ENCODE measurements around the gene WDR37. TPM values are rescaled to one million over a fixed set of nuclear protein-coding genes. Genes with fewer than 3 reads are reported as not detected.

Gene WDR37
- total and polyA plus RNA-seq, 2 experiments from 2014 or later, result 13.7 to 16.5 TPM

- Histone ChIP-seq H3K79me2 (ENCODE audit: insufficient read depth) (peaks cover 81% of the 10 kb centered on the region), H3K27me3 (replicated peaks; ENCODE audit: insufficient read depth) (no peaks in the 10 kb centered on the region), H3K9me2 (ENCODE audit: insufficient read depth) (no peaks in the 10 kb centered on the region), H3K27ac (peak overlapping the region; percentile 97), H3K4me1 (ENCODE audit: insufficient read depth) (peaks cover 35% of the 10 kb centered on the region), H3K4me2 (ENCODE audit: unreplicated experiment) (peak overlapping the region; percentile 94), H3K36me3 (ENCODE audit: low read depth) (0 out of 2 replicates have a peak, but pooled peaks cover 9% of the 10 kb centered on the region), H2AFZ (no peak overlapping the region), H4K20me1 (ENCODE audit: insufficient read depth) (no peaks in the 10 kb centered on the region; the same call in 1 of the 2 replicates), H3F3A (ENCODE audit: insufficient read depth) (peaks cover 22% of the 10 kb centered on the region), H3K4me3 (peak overlapping the region; percentile 91), H3K9ac (peak overlapping the region; percentile 96), H3K9me3 (ENCODE audit: low read depth) (no peaks in the 10 kb centered on the region)
- WGBS, 2 experiments (ENCODE audit: low coverage in 1 of 2, low lambda C conversion rate in 2 of 2, missing lambda C conversion rate in 2 of 2), result 65 to 68% methylated on average over 4 of the region's 4 CpGs
- peak; percentile 24 for DNase-seq
- in situ Hi-C loops (cut with MboI), result no loop called here
- TF ChIP-seq EZH2phosphoT487 (IDR thresholded peaks at IDR 0.05; ENCODE audit: insufficient read depth, low read depth) (no peak), EZH2 (IDR thresholded peaks at IDR 0.05; ENCODE audit: insufficient read depth, poor library complexity, severe bottlenecking) (no peak)
Observed at GRCh38 chr10:1050554-1050953, 5.6 kb upstream of the WDR37 start.

GRCh38 chr10:1054684-1055083 is 1.5 kb upstream of the WDR37 start:
- no peaks in the 10 kb centered on the region for H3K9me2 ChIP-seq (ENCODE audit: insufficient read depth)
- in situ Hi-C loops (cut with MboI), result no loop called here
- peaks cover 19% of the 10 kb centered on the region for H3F3A ChIP-seq (ENCODE audit: insufficient read depth)
- no peak overlapping the region for H2AFZ ChIP-seq
- TF ChIP-seq EZH2phosphoT487 (IDR thresholded peaks at IDR 0.05; ENCODE audit: insufficient read depth, low read depth) (no peak), EZH2 (IDR thresholded peaks at IDR 0.05; ENCODE audit: insufficient read depth, poor library complexity, severe bottlenecking) (no peak)
- H3K79me2 ChIP-seq (ENCODE audit: insufficient read depth), result peaks cover 94% of the 10 kb centered on the region
- peak overlapping the region; percentile 83 for H3K4me3 ChIP-seq
- H3K9ac ChIP-seq, result peak overlapping the region; percentile 96
- no peaks in the 10 kb centered on the region for H3K9me3 ChIP-seq (ENCODE audit: low read depth)
- no peaks in the 10 kb centered on the region for H3K27me3 ChIP-seq (replicated peaks; ENCODE audit: insufficient read depth)
- peaks cover 41% of the 10 kb centered on the region for H3K4me1 ChIP-seq (ENCODE audit: insufficient read depth)
- H3K4me2 ChIP-seq (ENCODE audit: unreplicated experiment), result peak overlapping the region; percentile 93
- 18% methylated on average over 6 of the region's 6 CpGs for WGBS, 2 experiments (ENCODE audit: low coverage in 1 of 2, low lambda C conversion rate in 2 of 2, missing lambda C conversion rate in 2 of 2)
- H4K20me1 ChIP-seq (ENCODE audit: insufficient read depth), result peaks cover 5% of the 10 kb centered on the region
- 0 out of 2 replicates have a peak, but pooled peaks cover 9% of the 10 kb centered on the region for H3K36me3 ChIP-seq (ENCODE audit: low read depth)
- DNase-seq, result peak; percentile 61
- H3K27ac ChIP-seq, result peak overlapping the region; percentile 97

GRCh38 chr10:1057106-1057657 is 997 bp downstream of the WDR37 start:
- Histone ChIP-seq H3F3A (ENCODE audit: insufficient read depth) (peaks cover 5% of the 10 kb centered on the region; the same call in 1 of the 2 replicates), H3K4me3 (peak overlapping the region; percentile 83), H3K36me3 (ENCODE audit: low read depth) (no peaks in the 10 kb centered on the region), H3K27me3 (replicated peaks; ENCODE audit: insufficient read depth) (no peaks in the 10 kb centered on the region), H2AFZ (peak overlapping the region; percentile 82), H3K27ac (no peak overlapping the region), H3K79me2 (ENCODE audit: insufficient read depth) (peaks cover 94% of the 10 kb centered on the region), H3K4me2 (ENCODE audit: unreplicated experiment) (peak overlapping the region; percentile 93), H3K9me3 (ENCODE audit: low read depth) (no peaks in the 10 kb centered on the region), H3K9me2 (ENCODE audit: insufficient read depth) (no peaks in the 10 kb centered on the region), H4K20me1 (ENCODE audit: insufficient read depth) (peaks cover 11% of the 10 kb centered on the region), H3K4me1 (ENCODE audit: insufficient read depth) (peaks cover 33% of the 10 kb centered on the region), H3K9ac (peak overlapping the region; percentile 96)
- 4 to 6% methylated on average over 9 to 26 of the region's 26 CpGs for WGBS, 2 experiments (ENCODE audit: low coverage in 1 of 2, low lambda C conversion rate in 2 of 2, missing lambda C conversion rate in 2 of 2)
- TF ChIP-seq EZH2 (IDR thresholded peaks at IDR 0.05; ENCODE audit: insufficient read depth, poor library complexity, severe bottlenecking), result no peak
- in situ Hi-C loops (cut with MboI), result no loop called here
- DNase-seq, result peak; percentile 53

GRCh38 chr10:1058017-1058416 is 1.8 kb downstream of the WDR37 start:
- peaks cover 9% of the 10 kb centered on the region; the same call in 1 of the 2 replicates for H3F3A ChIP-seq (ENCODE audit: insufficient read depth)
- H3K9ac ChIP-seq, result no peak overlapping the region
- H3K4me3 ChIP-seq, result peak overlapping the region; percentile 83
- H3K9me2 ChIP-seq (ENCODE audit: insufficient read depth), result no peaks in the 10 kb centered on the region
- no peaks in the 10 kb centered on the region for H3K27me3 ChIP-seq (replicated peaks; ENCODE audit: insufficient read depth)
- no peaks in the 10 kb centered on the region for H3K36me3 ChIP-seq (ENCODE audit: low read depth)
- peaks cover 13% of the 10 kb centered on the region for H4K20me1 ChIP-seq (ENCODE audit: insufficient read depth)
- H3K27ac ChIP-seq, result no peak overlapping the region
- no peak for TF ChIP-seq EZH2phosphoT487 (IDR thresholded peaks at IDR 0.05; ENCODE audit: insufficient read depth, low read depth)
- TF ChIP-seq EZH2 (IDR thresholded peaks at IDR 0.05; ENCODE audit: insufficient read depth, poor library complexity, severe bottlenecking), result no peak
- peaks cover 94% of the 10 kb centered on the region for H3K79me2 ChIP-seq (ENCODE audit: insufficient read depth)
- peak overlapping the region; percentile 93 for H3K4me2 ChIP-seq (ENCODE audit: unreplicated experiment)
- 92 to 94% methylated on average over 7 of the region's 7 CpGs for WGBS, 2 experiments (ENCODE audit: low coverage in 1 of 2, low lambda C conversion rate in 2 of 2, missing lambda C conversion rate in 2 of 2)
- no peak for DNase-seq
- no peak overlapping the region for H2AFZ ChIP-seq
- H3K4me1 ChIP-seq (ENCODE audit: insufficient read depth), result peaks cover 35% of the 10 kb centered on the region
- in situ Hi-C loops (cut with MboI), result no loop called here
- no peaks in the 10 kb centered on the region for H3K9me3 ChIP-seq (ENCODE audit: low read depth)

Data from GM23248 (cell line).